Mesendoderm (in vitro differentiated cells): Measurements from ENCODE around the gene FRS2.
A peak's percentile ranks its signal among the peaks of the same experiment; 100 is the strongest.

Experiments used
- DNase-seq: peaks from one replicate; pipeline ENCODE4 v3.0.0; 2013
- H2AK5ac ChIP-seq: 2 replicates; pipeline ENCODE4 v1.6.1; 2013; ENCODE audit warnings: low read length, inconsistent platforms
- H2BK120ac ChIP-seq: 2 replicates; pipeline ENCODE4 v1.6.1; 2013; ENCODE audit warnings: low read depth, mild to moderate bottlenecking, low read length, moderate library complexity, mixed read lengths
- H2BK15ac ChIP-seq: replicated peaks from 2 replicates; pipeline ENCODE4 v1.6.1; 2013; ENCODE audit warnings: low read depth, mild to moderate bottlenecking, moderate library complexity
- H2BK5ac ChIP-seq: 2 replicates; pipeline ENCODE4 v1.6.1; 2013; ENCODE audit warnings: low read length, inconsistent platforms
- H3K18ac ChIP-seq: 2 replicates; pipeline ENCODE4 v1.6.1; 2013; ENCODE audit warnings: mild to moderate bottlenecking, low read length, mixed read lengths
- H3K23ac ChIP-seq: one replicate; pipeline ENCODE4 v1.6.1; 2013; ENCODE audit warnings: low read length
- H3K27ac ChIP-seq: 2 replicates; pipeline ENCODE4 v1.5.1; 2013; ENCODE audit warnings: low read depth, mild to moderate bottlenecking, inconsistent platforms, low read length, moderate library complexity
- H3K27me3 ChIP-seq: 2 replicates; pipeline ENCODE4 v1.6.1; 2013; ENCODE audit warnings: low read length, control low read depth, mild to moderate bottlenecking, inconsistent platforms; ENCODE audit not compliant: insufficient read depth, poor library complexity
- H3K36me3 ChIP-seq: 2 replicates; pipeline ENCODE4 v1.6.1; 2013; ENCODE audit warnings: low read length, inconsistent platforms; ENCODE audit not compliant: control insufficient read depth, insufficient read depth
- H3K4ac ChIP-seq: one replicate; pipeline ENCODE4 v1.6.1; 2013; ENCODE audit warnings: low read depth, mild to moderate bottlenecking, low read length, moderate library complexity
- H3K4me1 ChIP-seq: 2 replicates; pipeline ENCODE4 v1.6.1; 2013; ENCODE audit warnings: low read depth, low read length, inconsistent platforms; ENCODE audit not compliant: control insufficient read depth
- H3K4me2 ChIP-seq: 2 replicates; pipeline ENCODE4 v1.6.1; 2013; ENCODE audit warnings: low read length
- H3K4me3 ChIP-seq: 2 replicates; pipeline ENCODE4 v1.5.1; 2013; ENCODE audit warnings: mild to moderate bottlenecking, low read length
- H3K56ac ChIP-seq: one replicate; pipeline ENCODE4 v1.6.1; 2013; ENCODE audit warnings: low read length
- H3K79me1 ChIP-seq: 2 replicates; pipeline ENCODE4 v1.6.1; 2013; ENCODE audit warnings: low read length, inconsistent platforms
- H3K79me2 ChIP-seq: 2 replicates; pipeline ENCODE4 v1.6.1; 2013; ENCODE audit warnings: mild to moderate bottlenecking, low read length; ENCODE audit not compliant: control insufficient read depth, insufficient read depth
- H3K9ac ChIP-seq: 2 replicates; pipeline ENCODE4 v1.6.1; 2013; ENCODE audit warnings: low read length, inconsistent platforms
- H4K5ac ChIP-seq: one replicate; pipeline ENCODE4 v1.6.1; 2013; ENCODE audit warnings: low read length
- H4K8ac ChIP-seq: one replicate; pipeline ENCODE4 v1.6.1; 2013; ENCODE audit warnings: low read depth, mild to moderate bottlenecking, control low read depth, low read length, moderate library complexity
- WGBS: extraction: QIAGEN DNeasy Blood & Tissue Kit; methylation state at CpG from one replicate; pipeline ENCODE4 v1.1.7; 2013; ENCODE audit warnings: low lambda C conversion rate, missing lambda C conversion rate; ENCODE audit not compliant: insufficient coverage; ENCODE audit errors: extremely low coverage; 5-methylcytosine and 5-hydroxymethylcytosine counted together

FRS2 gene

GRCh38 chr12:69508621-69509020 lies 38.4 kb downstream of the FRS2 start:
- H3K4ac ChIP-seq: no peak overlapping the region
- no peaks in the 10 kb centered on the region for H3K36me3 ChIP-seq
- peaks cover 2% of the 10 kb centered on the region for H3K4me1 ChIP-seq
- peaks cover 14% of the 10 kb centered on the region for H3K79me2 ChIP-seq
- H4K5ac ChIP-seq: no peak overlapping the region
- DNase-seq: no peak
- H2BK120ac ChIP-seq: no peak overlapping the region
- H2AK5ac ChIP-seq: no peak overlapping the region
- H2BK15ac ChIP-seq: no peak overlapping the region
- no peak overlapping the region for H3K56ac ChIP-seq
- H4K8ac ChIP-seq: no peak overlapping the region
- no peak overlapping the region for H3K4me2 ChIP-seq
- no peaks in the 10 kb centered on the region for H3K27me3 ChIP-seq
- no peak overlapping the region for H3K4me3 ChIP-seq
- no peak overlapping the region for H3K27ac ChIP-seq
- no peak overlapping the region for H2BK5ac ChIP-seq
- no peak overlapping the region for H3K18ac ChIP-seq
- H3K23ac ChIP-seq: no peak overlapping the region
- H3K79me1 ChIP-seq: peaks cover 8% of the 10 kb centered on the region
- WGBS: no CpG with 5 or more reads among the region's 1 CpG
- H3K9ac ChIP-seq: no peak overlapping the region

DNA sequence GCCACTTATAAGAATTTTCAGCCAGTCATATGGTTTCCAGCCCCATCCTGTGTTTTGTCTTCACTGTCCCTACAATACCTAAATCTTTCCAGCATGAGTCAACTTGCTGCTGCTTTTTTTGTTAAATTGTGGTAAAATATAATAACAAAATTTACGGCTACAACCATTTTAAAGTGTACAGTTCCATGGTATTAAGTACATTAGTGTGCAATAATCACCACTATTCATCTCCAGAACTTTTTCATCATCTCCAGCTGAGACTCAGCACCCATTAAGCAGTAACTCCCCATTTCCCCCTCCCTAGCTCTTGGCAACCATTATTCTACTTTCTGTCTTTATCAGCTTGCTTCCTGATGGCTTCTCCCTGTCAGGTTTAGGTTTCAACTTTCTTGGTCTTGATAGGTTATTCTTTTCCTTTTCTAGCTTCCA lies 39.1 kb downstream of the FRS2 start:
- H3K36me3 ChIP-seq: no peaks in the 10 kb centered on the region
- no peak overlapping the region for H3K56ac ChIP-seq
- no peak overlapping the region for H3K18ac ChIP-seq
- H3K4me3 ChIP-seq: no peak overlapping the region
- H3K4me2 ChIP-seq: no peak overlapping the region
- no CpG with 5 or more reads among the region's 1 CpG for WGBS
- peaks cover 19% of the 10 kb centered on the region for H3K79me2 ChIP-seq
- H2BK15ac ChIP-seq: no peak overlapping the region
- H2BK120ac ChIP-seq: no peak overlapping the region
- no peak overlapping the region for H2BK5ac ChIP-seq
- H3K23ac ChIP-seq: no peak overlapping the region
- DNase-seq: peak; percentile 39
- H3K27me3 ChIP-seq: no peaks in the 10 kb centered on the region
- no peak overlapping the region for H3K4ac ChIP-seq
- H4K5ac ChIP-seq: no peak overlapping the region
- peaks cover 13% of the 10 kb centered on the region for H3K79me1 ChIP-seq
- no peak overlapping the region for H3K9ac ChIP-seq
- H2AK5ac ChIP-seq: no peak overlapping the region
- H3K27ac ChIP-seq: no peak overlapping the region
- H4K8ac ChIP-seq: no peak overlapping the region
- H3K4me1 ChIP-seq: peaks cover 2% of the 10 kb centered on the region

DNA sequence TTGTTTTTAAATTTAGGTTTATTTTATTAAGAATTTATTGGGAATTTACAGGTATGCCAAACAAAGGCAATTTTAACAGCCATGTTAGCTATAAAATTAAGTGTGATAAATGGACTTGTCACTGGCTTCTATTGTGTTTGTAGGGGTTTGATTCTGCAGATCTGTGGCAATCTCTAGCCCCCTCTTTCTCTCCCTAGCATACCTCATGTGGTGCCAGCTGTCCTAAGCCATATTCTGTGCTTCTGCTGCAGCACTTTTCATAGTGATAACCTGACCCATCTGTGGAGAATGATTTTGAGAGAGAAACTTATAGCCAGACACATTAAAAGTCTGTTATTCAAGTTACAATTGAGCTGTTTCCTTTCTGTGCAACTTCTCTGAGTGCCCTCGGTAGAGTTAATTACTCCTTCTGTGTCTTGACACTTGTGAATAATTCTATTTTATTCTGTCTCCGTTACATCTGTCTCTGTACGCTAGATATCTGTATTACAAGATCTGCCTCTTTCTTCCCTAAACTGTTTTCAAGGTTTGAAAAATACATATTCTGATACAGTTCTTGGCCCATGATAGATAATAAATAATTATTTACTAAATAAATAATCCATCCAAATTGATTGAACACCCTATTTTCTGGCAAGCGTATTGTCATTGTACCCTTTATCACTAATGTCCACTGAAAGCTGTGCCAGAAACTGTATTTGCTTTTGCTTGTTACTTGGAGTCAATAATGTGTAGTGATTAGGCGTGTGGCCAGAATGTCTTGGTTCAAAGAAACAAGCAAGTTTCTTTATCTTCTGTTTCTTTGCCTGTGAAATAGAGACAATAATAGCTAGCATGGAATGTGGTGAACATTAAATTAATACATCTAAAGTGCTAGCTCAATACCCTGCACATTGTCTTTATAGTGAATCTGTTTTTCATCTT lies 40.0 kb downstream of the FRS2 start:
- no peak overlapping the region for H2AK5ac ChIP-seq
- no peak overlapping the region for H3K4me3 ChIP-seq
- WGBS: no CpG with 5 or more reads among the region's 5 CpGs
- peaks cover 11% of the 10 kb centered on the region for H3K79me1 ChIP-seq
- no peak overlapping the region for H3K9ac ChIP-seq
- H3K4ac ChIP-seq: no peak overlapping the region
- no peak overlapping the region for H3K27ac ChIP-seq
- H2BK15ac ChIP-seq: no peak overlapping the region
- H3K27me3 ChIP-seq: no peaks in the 10 kb centered on the region
- no peak overlapping the region for H2BK5ac ChIP-seq
- no peak for DNase-seq
- H3K79me2 ChIP-seq: peaks cover 15% of the 10 kb centered on the region
- H3K56ac ChIP-seq: no peak overlapping the region
- H2BK120ac ChIP-seq: no peak overlapping the region
- H3K36me3 ChIP-seq: no peaks in the 10 kb centered on the region
- no peak overlapping the region for H3K4me2 ChIP-seq
- no peak overlapping the region for H3K23ac ChIP-seq
- no peak overlapping the region for H4K8ac ChIP-seq
- no peak overlapping the region for H4K5ac ChIP-seq
- peaks cover 2% of the 10 kb centered on the region for H3K4me1 ChIP-seq
- no peak overlapping the region for H3K18ac ChIP-seq

GRCh38 chr12:69511016-69511415 lies 40.8 kb downstream of the FRS2 start:
- Histone ChIP-seq H3K79me2 (peaks cover 15% of the 10 kb centered on the region), H4K8ac (no peak overlapping the region), H3K4me1 (peaks cover 2% of the 10 kb centered on the region), H2AK5ac (no peak overlapping the region), H3K56ac (no peak overlapping the region), H2BK15ac (no peak overlapping the region), H3K23ac (no peak overlapping the region), H3K18ac (no peak overlapping the region), H3K4me2 (no peak overlapping the region), H3K79me1 (peaks cover 11% of the 10 kb centered on the region), H4K5ac (no peak overlapping the region), H3K4ac (no peak overlapping the region), H3K27me3 (no peaks in the 10 kb centered on the region), H2BK120ac (no peak overlapping the region), H3K9ac (no peak overlapping the region), H2BK5ac (no peak overlapping the region), H3K36me3 (no peaks in the 10 kb centered on the region), H3K4me3 (no peak overlapping the region), H3K27ac (no peak overlapping the region)
- DNase-seq: no peak
- no CpG with 5 or more reads among the region's 1 CpG for WGBS

DNA sequence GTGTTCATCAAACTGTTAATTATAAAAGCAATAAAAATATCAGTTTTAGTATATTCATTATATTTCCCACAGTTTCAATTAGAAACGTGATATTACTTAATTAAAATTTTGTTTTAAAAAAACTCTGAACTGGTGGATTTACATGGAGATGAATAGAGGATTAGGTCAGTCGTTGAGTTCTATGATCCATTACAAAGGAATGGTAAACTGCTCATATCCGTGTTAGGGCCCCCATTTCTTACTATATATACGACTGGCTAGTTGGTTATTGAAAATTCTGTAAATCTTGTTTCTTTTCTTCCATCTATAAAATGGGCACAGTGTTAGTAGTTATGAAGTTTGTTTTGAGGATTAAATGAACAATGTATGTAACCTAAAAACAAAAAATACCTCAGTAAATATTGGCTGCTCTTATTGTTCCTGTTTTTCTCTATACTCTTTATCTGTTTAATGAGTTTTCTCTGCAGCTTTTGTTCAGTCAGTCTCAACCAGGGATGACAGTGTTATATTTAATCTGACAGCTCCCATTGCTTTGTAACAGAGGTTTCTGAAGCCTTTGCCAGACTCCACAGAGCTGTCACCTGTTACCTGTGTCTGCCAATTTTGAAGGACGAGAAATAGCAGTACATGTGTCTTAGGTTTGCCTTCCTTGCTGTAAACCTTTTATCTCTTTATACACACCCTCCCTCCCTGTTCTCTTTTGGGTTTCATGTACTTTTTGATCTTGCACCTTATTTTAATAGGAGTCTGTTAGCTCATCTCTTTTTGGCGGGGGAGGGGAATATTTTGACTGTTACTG lies 41.5 kb downstream of the FRS2 start:
- Histone ChIP-seq H3K56ac (no peak overlapping the region), H2BK15ac (no peak overlapping the region), H4K5ac (no peak overlapping the region), H3K9ac (no peak overlapping the region), H3K36me3 (no peaks in the 10 kb centered on the region), H3K23ac (no peak overlapping the region), H3K4me2 (no peak overlapping the region), H2BK5ac (no peak overlapping the region), H3K4me3 (no peak overlapping the region), H3K4ac (no peak overlapping the region), H3K27ac (no peak overlapping the region), H4K8ac (no peak overlapping the region), H2BK120ac (no peak overlapping the region), H3K27me3 (no peaks in the 10 kb centered on the region), H3K79me2 (peaks cover 16% of the 10 kb centered on the region), H3K79me1 (peaks cover 11% of the 10 kb centered on the region), H3K4me1 (peaks cover 2% of the 10 kb centered on the region), H3K18ac (no peak overlapping the region), H2AK5ac (no peak overlapping the region)
- WGBS: no CpG with 5 or more reads among the region's 6 CpGs
- no peak for DNase-seq
